ENCODE results near the gene LLGL1.
"Not testable (repeated sequence)": the region's sequence is repeated elsewhere in the genome, so short reads cannot be mapped to it uniquely, and the experiment has no call there.

The LLGL1 gene

DNA sequence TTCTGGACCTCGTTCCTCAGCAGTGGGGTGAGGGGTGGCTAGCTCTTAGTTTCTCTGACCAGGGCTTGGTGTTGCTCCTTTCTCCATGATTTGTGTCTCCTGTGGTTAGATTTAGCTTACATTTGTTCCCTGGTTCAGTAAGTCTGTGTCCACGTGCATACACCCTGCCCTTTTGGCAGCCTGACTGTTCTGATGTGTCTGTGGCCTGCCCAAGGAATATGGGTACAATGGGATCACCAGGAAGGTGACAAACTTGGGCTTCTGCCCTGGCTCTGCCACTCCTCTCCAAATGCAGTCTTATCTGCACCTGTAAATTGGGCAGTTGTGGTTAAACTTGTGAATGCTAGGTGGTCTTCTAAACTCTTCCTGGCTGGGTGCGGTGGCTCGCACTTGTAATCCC, 24.3 kb upstream of the LLGL1 start:
- H3K27me3 ChIP-seq (ENCODE audit: insufficient read depth, low read length), result no peaks in the 10 kb centered on the region
- H3K4me1 ChIP-seq (ENCODE audit: insufficient read depth, low read length), result no peaks in the 10 kb centered on the region
- no peak overlapping the region for H3K4me3 ChIP-seq (ENCODE audit: low read length)
- no peak overlapping the region for H2AFZ ChIP-seq (ENCODE audit: low read depth, low read length)
- H3K9me3 ChIP-seq (ENCODE audit: low read length), result peaks cover 3% of the 10 kb centered on the region
- peaks cover 76% of the 10 kb centered on the region for H3K36me3 ChIP-seq (ENCODE audit: insufficient read depth, low read length)

DNA sequence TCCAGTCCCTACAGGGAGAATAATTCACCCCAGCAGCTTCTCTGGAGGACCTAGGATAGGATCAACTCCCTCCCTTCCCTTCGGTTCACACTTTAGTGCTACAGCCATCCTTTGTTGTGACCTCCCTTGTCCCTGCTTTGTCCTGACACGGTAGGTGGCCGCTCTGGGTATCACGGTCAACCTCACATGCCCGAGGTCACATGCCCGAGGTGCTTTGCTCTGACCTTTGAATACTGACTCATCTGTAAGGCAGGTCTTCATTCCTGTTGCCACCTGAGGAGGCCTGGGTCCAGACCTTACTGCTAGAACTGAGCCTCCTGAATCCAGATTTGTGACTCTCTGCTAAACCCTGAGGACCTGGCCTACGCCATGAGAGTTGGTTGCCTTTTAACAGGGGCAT, 22.1 kb upstream of the LLGL1 start:
- Histone ChIP-seq H3K27me3 (ENCODE audit: insufficient read depth, low read length) (no peaks in the 10 kb centered on the region), H2AFZ (ENCODE audit: low read depth, low read length) (no peak overlapping the region), H3K4me3 (ENCODE audit: low read length) (no peak overlapping the region), H3K36me3 (ENCODE audit: insufficient read depth, low read length) (peaks cover 73% of the 10 kb centered on the region), H3K9me3 (ENCODE audit: low read length) (peaks cover 3% of the 10 kb centered on the region), H3K4me1 (ENCODE audit: insufficient read depth, low read length) (no peaks in the 10 kb centered on the region)

DNA sequence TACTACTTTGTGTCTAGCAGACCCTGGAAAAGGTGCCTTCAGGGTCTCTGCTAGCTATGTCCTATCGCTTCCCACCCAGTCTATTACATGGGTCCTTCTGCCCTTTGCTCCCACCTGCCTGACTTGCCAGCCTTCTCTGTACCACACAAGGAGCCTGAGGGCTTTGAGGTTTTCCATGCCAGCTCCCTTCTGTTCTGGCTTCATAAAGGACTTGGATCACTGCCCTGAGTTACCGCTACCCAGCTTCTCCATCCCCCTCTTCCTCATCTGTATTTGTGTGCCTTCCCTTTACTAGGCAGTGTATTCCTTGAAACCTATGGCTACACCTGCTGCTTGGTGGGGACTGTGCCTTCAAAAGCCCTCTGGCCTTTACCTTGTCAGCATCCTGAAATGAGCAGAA, 19.6 kb upstream of the LLGL1 start:
- H2AFZ ChIP-seq (ENCODE audit: low read depth, low read length), result no peak overlapping the region
- no peaks in the 10 kb centered on the region for H3K4me1 ChIP-seq (ENCODE audit: insufficient read depth, low read length)
- H3K27me3 ChIP-seq (ENCODE audit: insufficient read depth, low read length), result no peaks in the 10 kb centered on the region
- no peak overlapping the region for H3K4me3 ChIP-seq (ENCODE audit: low read length)
- H3K36me3 ChIP-seq (ENCODE audit: insufficient read depth, low read length), result peaks cover 73% of the 10 kb centered on the region
- H3K9me3 ChIP-seq (ENCODE audit: low read length), result no peaks in the 10 kb centered on the region

DNA sequence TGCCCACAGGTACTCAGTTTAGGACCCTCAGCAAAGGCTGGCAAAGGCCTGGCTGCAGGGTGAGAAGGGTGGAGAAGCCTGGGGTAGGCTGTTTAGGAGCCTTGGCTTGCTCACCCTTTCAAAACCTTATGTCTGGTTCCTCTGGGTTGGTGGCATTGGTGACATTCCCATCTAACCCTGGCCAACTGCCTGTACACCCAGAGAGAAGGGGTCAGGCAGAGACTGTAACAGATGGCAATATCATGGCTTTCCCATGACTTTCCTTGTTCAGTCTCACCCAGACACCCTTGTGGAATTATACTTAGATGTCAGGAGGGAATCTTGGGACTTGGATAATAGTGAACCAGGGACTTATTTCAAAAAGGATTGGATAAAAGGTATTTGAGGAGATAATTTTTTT, 18.5 kb upstream of the LLGL1 start:
- H3K4me3 ChIP-seq (ENCODE audit: low read length), result no peak overlapping the region
- H3K9me3 ChIP-seq (ENCODE audit: low read length), result no peaks in the 10 kb centered on the region
- no peaks in the 10 kb centered on the region for H3K4me1 ChIP-seq (ENCODE audit: insufficient read depth, low read length)
- H3K36me3 ChIP-seq (ENCODE audit: insufficient read depth, low read length), result peaks cover 69% of the 10 kb centered on the region
- no peaks in the 10 kb centered on the region for H3K27me3 ChIP-seq (ENCODE audit: insufficient read depth, low read length)
- H2AFZ ChIP-seq (ENCODE audit: low read depth, low read length), result no peak overlapping the region

DNA sequence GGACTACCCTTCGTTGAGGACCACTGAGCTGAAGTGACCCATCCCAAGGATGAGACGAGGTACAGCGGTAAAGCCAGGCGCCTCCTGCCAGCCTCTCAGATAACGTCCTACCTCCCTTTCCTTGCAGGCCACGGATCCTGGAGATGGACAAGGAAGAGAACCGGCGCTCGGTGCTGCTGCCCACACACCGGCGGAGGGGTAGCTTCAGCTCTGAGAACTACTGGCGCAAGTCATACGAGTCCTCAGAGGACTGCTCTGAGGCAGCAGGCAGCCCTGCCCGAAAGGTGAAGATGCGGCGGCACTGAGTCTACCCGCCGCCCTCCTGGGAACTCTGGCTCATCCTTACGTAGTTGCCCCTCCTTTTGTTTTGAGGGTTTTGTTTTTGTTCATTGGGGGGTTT, 17.3 kb upstream of the LLGL1 start:
- H3K9me3 ChIP-seq (ENCODE audit: low read length), result no peaks in the 10 kb centered on the region
- H3K4me3 ChIP-seq (ENCODE audit: low read length), result no peak overlapping the region
- no peak overlapping the region for H2AFZ ChIP-seq (ENCODE audit: low read depth, low read length)
- H3K27me3 ChIP-seq (ENCODE audit: insufficient read depth, low read length), result no peaks in the 10 kb centered on the region
- H3K4me1 ChIP-seq (ENCODE audit: insufficient read depth, low read length), result no peaks in the 10 kb centered on the region
- peaks cover 63% of the 10 kb centered on the region for H3K36me3 ChIP-seq (ENCODE audit: insufficient read depth, low read length)

DNA sequence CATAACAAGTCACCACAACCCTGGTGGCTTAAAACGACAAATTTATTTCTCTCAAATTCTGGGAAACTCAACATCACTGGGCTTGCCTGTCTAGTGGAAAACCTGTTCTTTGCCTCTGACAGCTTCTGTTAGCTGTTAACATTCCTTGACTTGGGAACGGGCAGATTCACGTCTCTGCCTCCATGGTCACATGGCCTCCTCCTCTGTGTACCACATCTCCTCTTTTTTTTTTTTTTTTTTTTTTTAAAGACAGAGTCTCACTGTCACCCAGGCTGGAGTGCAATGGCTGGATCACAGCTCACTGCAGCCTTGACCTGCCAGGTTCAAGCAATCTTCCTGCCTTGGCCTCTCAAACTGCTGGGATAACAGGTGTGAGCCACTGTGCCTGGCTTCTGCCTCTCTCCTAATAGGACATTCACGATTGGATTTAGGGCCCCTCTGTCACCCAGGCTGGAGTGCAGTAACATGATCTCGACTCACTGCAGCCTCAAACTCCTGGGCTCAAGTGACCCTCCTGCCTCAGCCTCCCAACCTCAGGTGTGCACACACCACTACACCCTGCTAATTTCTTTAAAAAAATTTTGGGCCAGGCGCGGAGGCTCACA, 11.7 kb upstream of the LLGL1 start:
- H3K4me1 ChIP-seq (ENCODE audit: insufficient read depth, low read length), result peaks cover 4% of the 10 kb centered on the region
- no peaks in the 10 kb centered on the region for H3K27me3 ChIP-seq (ENCODE audit: insufficient read depth, low read length)
- peaks cover 17% of the 10 kb centered on the region for H3K36me3 ChIP-seq (ENCODE audit: insufficient read depth, low read length)
- no peak overlapping the region for H2AFZ ChIP-seq (ENCODE audit: low read depth, low read length)
- H3K9me3 ChIP-seq (ENCODE audit: low read length), result no peaks in the 10 kb centered on the region
- H3K4me3 ChIP-seq (ENCODE audit: low read length), result no peak overlapping the region

DNA sequence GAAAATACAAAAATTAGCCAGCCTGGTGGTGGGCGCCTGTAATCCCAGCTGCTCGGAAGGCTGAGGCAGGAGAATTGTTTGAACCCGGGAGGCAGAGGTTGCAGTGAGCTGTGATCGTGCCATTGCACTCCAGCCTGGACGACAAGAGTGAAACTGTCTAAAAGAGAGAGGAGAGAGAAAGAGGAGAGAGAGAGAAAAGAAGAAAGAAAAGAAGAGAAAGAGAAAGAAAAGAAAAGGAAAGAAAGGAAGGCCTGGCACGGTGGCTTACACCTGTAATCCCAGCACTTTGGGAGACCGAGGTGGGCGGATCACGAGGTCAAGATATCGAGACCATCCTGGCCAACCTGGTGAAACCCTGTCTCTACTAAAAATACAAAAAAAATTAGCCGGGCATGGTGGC, 8.5 kb upstream of the LLGL1 start:
- not testable (repeated sequence) for H3K4me3 ChIP-seq (ENCODE audit: low read length); H3K27me3 ChIP-seq (ENCODE audit: insufficient read depth, low read length); H3K36me3 ChIP-seq (ENCODE audit: insufficient read depth, low read length); H3K4me1 ChIP-seq (ENCODE audit: insufficient read depth, low read length); H3K9me3 ChIP-seq (ENCODE audit: low read length); H2AFZ ChIP-seq (ENCODE audit: low read depth, low read length)

DNA sequence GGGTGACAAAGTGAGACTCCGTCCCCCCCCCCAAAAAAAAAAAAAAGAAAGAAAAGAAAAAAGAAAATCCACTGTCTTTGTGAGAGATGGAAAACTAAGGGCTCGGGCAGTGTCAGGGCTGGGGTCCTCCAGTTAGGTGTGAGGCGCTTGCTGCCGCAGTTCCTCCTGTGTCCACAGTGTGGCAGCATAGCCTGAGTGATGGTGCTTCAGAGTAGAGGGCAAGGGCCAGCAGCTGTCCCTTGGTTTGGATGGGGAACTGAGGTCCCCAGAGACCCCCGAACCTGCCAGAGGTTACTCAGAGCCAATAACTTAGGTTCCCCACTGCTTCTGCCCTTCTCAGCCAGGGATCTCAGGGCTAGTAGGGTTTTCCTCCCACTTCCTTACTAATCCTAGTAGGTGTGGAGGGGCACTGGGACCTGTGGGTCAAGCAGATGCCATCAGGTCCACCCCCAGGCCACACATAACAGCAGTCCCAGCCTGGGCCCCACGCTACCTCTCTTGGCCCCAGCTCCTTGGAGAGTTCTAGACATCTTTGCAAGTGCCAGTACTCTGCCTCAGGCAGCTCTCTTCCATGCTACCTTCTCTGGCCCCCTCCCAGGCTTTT, 7.9 kb upstream of the LLGL1 start:
- Histone ChIP-seq H3K9me3 (ENCODE audit: low read length) (no peaks in the 10 kb centered on the region), H3K27me3 (ENCODE audit: insufficient read depth, low read length) (no peaks in the 10 kb centered on the region), H2AFZ (ENCODE audit: low read depth, low read length) (no peak overlapping the region), H3K36me3 (ENCODE audit: insufficient read depth, low read length) (no peaks in the 10 kb centered on the region), H3K4me3 (ENCODE audit: low read length) (no peak overlapping the region), H3K4me1 (ENCODE audit: insufficient read depth, low read length) (peaks cover 4% of the 10 kb centered on the region)

DNA sequence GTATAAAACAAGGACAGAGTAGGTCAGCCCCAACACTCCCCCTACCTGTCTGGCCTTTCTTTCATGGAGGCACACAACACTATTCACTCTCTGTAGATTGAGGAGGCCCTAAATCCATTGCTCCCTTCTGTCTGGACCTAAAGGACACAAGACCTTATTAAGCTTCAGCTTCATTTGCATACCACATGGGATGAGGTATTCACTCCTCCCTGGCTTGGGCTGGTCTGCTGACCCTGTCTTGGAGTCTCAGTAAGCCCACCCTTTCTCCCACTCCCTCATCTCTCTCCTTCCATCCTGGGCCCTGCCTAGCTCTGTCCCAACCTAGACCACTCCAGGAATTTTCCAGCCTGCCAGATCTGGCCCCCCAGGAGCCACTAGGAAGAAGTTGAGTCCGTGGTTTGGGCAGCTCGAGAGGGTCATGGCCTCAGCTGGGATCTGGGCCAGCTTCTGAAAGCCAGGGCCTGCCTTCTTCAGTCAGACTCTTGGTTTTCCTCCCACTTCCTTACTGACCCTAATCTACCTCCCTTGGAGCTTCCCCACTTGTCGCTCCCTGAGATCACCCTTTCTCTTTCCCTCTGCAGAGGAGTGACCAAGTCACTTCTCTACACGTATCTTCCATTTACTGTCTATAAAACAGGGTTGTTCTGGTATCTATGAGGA, 6.5 kb upstream of the LLGL1 start:
- Histone ChIP-seq H3K4me1 (ENCODE audit: insufficient read depth, low read length) (peaks cover 4% of the 10 kb centered on the region), H3K4me3 (ENCODE audit: low read length) (no peak overlapping the region), H3K36me3 (ENCODE audit: insufficient read depth, low read length) (no peaks in the 10 kb centered on the region), H3K27me3 (ENCODE audit: insufficient read depth, low read length) (no peaks in the 10 kb centered on the region), H3K9me3 (ENCODE audit: low read length) (no peaks in the 10 kb centered on the region), H2AFZ (ENCODE audit: low read depth, low read length) (no peak overlapping the region)

DNA sequence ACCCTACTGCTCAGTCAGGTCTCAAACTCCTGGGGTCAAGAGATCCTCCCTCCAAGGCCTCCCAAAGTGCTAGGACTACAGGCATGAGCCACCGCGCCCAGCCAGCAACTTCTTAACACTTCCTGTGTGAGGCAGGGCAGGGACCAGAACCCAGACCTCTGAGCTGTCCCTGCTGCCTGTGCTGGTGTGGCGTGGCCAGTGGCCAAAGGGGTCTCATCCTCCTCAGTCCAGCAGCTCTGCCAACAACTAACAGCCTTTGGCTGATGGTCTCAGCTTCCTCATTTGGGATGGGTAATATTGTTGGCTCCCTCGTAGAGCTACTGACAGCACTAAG, 1.4 kb upstream of the LLGL1 start:
- Histone ChIP-seq H3K4me3 (ENCODE audit: low read length) (peak overlapping the region; percentile 64), H3K36me3 (ENCODE audit: insufficient read depth, low read length) (no peaks in the 10 kb centered on the region), H3K4me1 (ENCODE audit: insufficient read depth, low read length) (peaks cover 31% of the 10 kb centered on the region), H3K27me3 (ENCODE audit: insufficient read depth, low read length) (no peaks in the 10 kb centered on the region), H3K9me3 (ENCODE audit: low read length) (no peaks in the 10 kb centered on the region), H2AFZ (ENCODE audit: low read depth, low read length) (peak overlapping the region; percentile 30)

DNA sequence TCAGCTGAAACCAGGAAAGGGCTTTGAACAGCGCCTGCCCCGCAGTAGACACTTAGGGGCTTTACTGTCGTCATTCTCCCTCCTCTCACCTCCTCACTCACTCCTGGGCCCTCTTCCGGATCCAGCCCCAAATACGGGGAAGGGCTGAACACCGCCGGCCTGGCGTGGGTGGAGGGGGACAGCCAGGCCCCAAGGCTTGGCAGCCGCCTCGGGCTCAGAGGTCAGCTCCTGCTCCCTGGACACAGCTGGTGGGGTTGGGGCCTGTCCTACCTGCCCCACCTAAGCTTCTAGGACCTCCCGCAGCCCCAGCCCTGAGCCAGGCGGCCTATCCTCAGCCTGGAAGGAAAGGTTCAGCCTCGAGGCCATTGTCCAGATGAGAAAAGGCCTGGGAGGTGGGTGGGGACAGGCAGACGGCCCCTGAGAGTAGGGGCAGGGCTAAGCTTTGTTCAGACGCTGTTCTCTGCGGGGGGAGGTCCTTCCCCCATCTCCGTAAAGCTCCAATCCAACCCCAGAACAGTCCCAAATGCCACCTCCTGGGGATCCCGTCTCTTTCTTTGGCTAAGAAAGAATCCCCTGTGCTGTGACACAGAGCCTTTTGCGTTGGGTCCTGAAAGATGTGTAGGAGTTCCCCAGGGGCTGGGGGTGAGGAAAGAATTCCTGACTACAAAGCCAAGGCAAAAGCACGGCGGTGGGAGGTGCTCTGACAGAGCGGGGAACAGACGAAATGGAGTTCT, 881 bp upstream of the LLGL1 start:
- peak overlapping the region; percentile 64 for H3K4me3 ChIP-seq (ENCODE audit: low read length)
- no peaks in the 10 kb centered on the region for H3K36me3 ChIP-seq (ENCODE audit: insufficient read depth, low read length)
- H3K27me3 ChIP-seq (ENCODE audit: insufficient read depth, low read length), result no peaks in the 10 kb centered on the region
- H3K4me1 ChIP-seq (ENCODE audit: insufficient read depth, low read length), result peaks cover 37% of the 10 kb centered on the region
- H2AFZ ChIP-seq (ENCODE audit: low read depth, low read length), result peak overlapping the region; percentile 30
- H3K9me3 ChIP-seq (ENCODE audit: low read length), result no peaks in the 10 kb centered on the region

DNA sequence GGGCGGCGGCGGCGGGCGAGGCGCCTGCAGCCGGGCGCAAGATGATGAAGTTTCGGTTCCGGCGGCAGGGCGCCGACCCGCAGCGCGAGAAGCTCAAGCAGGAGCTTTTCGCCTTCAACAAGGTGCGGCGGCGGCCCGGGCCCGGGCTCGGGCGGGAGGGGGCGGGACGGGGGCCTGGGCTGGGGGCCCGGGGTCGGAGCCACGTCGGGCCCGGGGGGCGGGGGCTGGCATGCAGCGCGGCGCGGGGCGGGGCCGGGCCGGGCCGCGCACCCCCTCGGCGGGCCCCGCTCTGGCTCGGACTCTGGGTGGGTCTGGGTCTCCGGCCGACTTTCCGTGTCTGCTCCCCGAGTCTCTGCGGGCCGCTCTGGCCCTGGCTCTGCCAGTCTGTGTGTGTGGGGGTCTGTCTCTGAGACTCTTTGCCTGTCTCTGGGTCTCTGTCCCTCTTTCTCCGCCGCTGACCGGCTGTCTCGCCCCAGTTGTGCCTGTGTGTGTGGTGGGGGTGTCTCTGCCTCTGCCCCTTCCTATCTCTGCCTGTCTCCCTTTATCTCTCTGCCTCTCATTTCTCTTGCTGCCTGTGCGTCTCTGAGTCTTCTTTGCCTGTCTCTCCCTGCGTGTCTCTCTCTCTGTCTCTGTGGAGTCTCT, 328 bp downstream of the LLGL1 start:
- peaks cover 49% of the 10 kb centered on the region for H3K4me1 ChIP-seq (ENCODE audit: insufficient read depth, low read length)
- H3K4me3 ChIP-seq (ENCODE audit: low read length), result peak overlapping the region; percentile 86
- H3K9me3 ChIP-seq (ENCODE audit: low read length), result no peaks in the 10 kb centered on the region

More for the DNA sequence above, 328 bp downstream of the LLGL1 start:
- Histone ChIP-seq H3K36me3 (ENCODE audit: insufficient read depth, low read length) (no peaks in the 10 kb centered on the region), H3K27me3 (ENCODE audit: insufficient read depth, low read length) (no peaks in the 10 kb centered on the region), H2AFZ (ENCODE audit: low read depth, low read length) (no peak overlapping the region)

All from neuron (in vitro differentiated cells).